HT-29 (cell line): ENCODE measurements around the gene EDAR. TPM values are rescaled to one million over a fixed set of nuclear protein-coding genes. Genes with fewer than 3 reads are reported as not detected.
A peak's percentile ranks its signal among the peaks of the same experiment; 100 is the strongest.

Source experiments
- DNase-seq: peaks from one replicate; pipeline ENCODE4 v3.0.0-alpha.2; 2015; ENCODE audit warnings: low spot score
- total RNA-seq: library from RNA; depleted of rRNA; stranded (reverse); fragments of >200 nt; shearing (Covaris generic); gene quantifications from 2 replicates; pipeline ENCODE4 v1.2.3, GENCODE V29; 2014

Gene EDAR
- total RNA-seq, 1 experiment from 2014 or later, result not detected

- no peak for DNase-seq
These were observed 16.7 kb upstream of the EDAR start for GRCh38 chr2:109005686-109006204.

DNA sequence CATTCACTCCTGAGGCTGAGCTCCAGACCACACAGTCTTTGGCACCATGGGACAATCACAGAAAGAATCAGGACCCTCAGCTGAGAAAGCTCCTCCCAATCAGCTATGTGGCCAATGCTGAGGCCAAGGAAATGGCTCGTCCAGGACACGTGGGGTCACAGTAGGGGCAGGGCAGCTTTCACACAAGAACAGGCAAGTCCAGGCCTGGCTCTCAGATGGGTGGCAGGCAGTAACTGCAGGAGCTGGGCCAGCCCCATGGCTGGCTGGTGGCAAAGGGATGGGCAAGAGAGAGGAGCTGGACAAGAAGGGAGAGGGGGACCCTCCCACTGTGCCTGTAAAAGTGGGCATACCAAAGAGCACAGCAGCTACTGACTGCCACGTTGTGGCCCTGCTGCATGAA is 12.2 kb upstream of the EDAR start:
- DNase-seq, result no peak

DNA sequence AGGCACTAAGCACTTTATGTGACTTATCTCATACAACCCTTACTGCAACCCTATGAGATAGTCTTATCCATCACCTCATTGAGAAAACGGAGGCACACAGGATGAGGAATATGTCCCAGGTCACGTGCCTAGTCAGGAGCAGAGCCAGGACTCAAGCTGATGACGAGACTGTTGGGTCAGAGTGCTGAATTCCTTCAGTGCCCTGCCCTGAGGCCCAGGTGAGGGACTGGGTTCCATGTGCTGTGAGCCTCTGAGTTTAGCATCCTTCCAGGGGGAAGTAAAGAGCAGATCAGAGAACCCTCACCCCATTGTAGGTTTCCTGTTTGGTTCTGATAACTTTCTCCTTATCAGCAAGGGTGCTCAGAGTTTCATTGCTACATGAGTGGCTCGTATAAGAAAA is 11.7 kb upstream of the EDAR start:
- no peak for DNase-seq

DNA sequence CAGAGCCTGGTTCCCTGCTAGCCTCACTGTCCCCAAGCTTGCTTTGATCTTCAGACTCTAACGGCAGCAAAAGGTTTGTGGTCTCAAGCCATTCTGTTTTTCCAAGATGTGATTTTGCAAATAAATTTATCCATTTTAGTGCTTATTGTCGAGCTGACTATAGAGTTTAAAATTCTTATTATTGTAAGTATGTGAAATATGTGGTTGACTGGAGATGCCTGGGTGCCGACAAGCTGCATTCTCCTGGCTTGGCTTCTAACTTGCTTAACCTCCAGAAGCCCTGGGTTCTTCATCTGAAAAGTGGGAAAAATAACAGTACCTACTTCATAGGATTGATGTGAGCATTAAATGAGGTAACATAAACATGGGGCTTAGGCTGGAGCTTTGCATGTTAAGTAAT is 9.9 kb upstream of the EDAR start:
- DNase-seq, result no peak

- peak; percentile 3 for DNase-seq
These were observed 5.2 kb upstream of the EDAR start for GRCh38 chr2:108994178-108994577.

- no peak for DNase-seq
These were observed 4.3 kb upstream of the EDAR start for GRCh38 chr2:108993095-108993937.

DNA sequence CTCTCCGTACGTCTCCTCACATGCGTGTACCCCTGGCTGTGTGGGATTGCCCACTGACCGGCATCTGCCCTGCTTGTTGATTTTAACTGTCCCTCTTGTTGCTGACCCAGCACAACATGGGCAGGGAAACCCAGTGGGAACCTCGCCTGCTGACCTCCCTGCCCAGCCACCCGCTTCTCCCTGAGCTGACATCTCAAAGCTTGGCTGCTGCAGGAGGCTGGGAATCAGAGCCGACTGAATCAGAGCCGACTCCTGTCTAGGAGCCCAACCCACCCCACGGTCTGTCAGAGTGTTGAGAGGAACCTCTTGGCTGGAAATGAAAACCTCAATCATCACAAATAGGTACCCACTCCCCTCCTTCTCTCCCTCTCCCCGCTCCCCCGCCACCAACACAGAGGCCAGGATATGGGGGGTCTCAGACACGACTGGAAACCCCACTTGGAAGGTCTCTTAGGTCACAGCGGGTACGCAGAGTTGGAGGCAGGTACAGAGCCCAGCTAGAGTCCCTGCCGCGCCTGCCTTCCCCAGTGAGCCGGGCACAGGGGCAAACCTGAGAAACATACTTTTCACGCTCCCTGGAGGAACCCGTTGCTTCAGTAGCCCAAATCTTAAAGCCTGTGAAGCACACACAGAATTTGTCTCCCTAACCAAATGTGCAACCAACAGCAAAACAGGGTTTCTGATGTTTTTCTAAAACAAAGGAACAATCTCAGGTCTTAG is 784 bp downstream of the EDAR start:
- no peak for DNase-seq

DNA sequence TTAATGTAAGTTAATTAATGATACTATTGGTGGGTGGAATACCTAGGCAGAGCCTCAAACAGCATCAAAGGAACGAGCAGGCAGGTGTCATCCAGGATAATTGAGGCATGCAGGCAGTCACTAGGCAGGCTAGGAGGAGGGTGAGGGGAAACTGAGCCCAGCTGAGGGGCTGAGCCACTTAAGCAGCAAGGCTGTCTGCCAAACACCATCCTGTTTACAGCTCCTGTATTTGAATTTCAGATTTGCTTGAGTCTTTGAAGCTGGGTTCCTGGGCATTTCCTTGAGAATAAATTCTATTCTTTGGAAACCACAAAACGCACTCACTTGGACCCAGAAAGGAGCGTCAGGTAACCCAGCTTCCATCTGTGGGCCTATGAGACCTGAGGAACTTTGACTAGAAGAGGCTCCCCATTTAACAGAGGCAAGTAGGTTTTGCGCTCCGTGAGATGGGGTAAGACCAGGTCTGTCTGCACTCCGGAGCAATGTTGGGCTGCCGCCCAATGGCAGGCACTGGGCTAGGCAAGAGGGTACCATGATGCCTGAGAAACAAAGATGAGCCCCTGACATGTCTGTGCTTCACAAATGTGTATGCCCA is 2.0 kb downstream of the EDAR start:
- DNase-seq, result no peak

DNA sequence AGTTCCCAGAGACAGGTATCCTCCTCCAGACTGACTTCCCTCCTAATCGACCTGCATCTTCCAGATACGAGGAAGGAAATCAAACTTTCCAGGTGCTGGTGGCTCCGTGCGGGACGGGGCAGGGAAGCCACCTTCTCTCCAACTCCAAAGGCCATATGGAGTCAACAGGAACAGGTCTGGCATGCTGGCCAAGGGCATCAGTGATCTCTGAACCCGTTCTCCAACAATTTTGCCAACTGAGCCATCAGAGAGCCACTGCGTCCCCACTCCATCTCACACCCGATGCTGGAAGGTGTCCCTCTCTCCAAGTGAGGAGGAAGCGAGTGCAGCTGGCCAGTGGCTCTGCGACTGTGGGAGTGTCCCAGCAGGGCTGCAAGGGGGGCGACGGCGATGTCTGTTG is 5.4 kb downstream of the EDAR start:
- DNase-seq, result no peak

- DNase-seq, result no peak
These were observed 6.0 kb downstream of the EDAR start for GRCh38 chr2:108983061-108983460.

GRCh38 chr2:108982259-108982679 is 6.8 kb downstream of the EDAR start:
- no peak for DNase-seq

DNA sequence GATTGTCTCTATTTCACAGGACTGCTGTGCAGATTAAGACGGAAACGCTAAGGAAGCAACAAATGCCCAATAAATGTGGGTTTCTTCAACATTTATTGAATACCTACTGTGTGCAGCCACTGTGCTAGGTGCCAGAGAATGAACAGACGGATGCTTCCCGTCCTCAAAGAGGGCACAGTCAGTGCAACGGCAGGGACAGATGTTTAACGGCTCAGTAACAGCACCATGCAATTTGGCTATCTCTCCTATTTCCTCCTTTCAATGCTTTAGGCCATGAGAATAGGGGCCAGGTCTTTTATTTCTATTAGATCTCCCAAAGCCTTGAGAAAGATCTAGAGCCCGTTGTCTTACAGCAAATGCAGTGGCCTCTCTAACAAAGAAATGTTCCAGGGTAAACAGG is 7.2 kb downstream of the EDAR start:
- DNase-seq, result no peak

DNA sequence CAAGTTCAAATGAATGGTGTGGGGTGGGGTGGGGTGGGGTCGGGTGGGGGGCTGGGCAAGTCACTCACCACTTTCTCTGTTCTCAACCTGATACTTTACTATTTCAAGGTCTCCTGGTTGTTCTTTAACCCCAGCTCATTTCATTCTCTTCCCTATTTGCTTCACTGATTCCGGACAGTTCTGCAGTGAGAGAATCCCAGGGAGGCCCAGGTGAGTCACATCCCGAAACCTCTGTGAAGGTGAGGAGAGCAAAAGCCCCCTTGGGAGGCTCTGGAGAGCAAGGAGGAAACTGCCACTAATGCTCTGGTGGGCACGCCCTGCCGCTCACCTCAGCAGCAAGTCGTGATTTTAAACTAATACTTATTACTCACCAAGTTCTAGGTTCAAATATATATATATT is 8.9 kb downstream of the EDAR start:
- no peak for DNase-seq

- DNase-seq, result no peak
These were observed 9.6 kb downstream of the EDAR start for GRCh38 chr2:108979461-108979860.

GRCh38 chr2:108978709-108979111 is 10.3 kb downstream of the EDAR start:
- DNase-seq, result no peak

GRCh38 chr2:108975613-108976435 is 13.2 kb downstream of the EDAR start:
- DNase-seq, result no peak

DNA sequence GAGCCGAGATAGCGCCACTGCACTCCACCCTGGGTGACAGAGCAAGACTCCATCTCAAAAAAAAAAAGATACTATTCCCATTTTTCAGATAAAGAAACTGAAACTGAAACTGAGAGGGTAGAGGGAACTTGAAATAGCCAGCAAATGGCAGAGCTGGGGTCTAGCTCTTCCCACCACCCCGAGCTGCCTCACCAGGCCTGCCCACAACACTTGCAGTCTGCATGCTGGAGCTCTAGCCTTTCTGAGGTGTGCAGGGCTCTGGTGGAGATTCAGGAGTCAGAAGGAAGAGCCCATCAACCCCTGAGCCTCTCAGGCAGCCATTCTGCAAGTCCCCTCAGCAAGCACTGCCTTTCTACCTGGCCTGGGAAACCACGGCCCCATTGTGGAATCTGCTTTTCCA is 14.3 kb downstream of the EDAR start:
- no peak for DNase-seq

DNA sequence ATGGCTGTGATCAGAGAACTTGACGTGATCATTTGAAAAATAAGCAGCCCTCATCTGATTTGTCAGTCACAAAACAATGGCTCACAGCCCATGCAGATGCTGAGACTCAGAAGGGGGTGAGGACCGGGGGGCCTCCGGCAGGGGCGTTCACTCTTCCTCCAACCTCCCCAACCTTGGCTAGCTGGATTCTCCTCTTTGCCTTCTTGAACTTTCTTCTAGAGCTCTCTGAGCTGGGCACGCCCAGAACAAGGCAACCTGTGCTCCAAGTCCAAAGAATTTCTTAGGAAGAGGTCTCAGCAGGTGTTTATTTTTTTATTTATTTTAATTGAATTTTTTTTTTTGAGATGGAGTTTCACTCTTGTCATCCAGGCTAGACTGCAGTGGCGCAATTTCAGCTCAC is 16.4 kb downstream of the EDAR start:
- no peak for DNase-seq

DNA sequence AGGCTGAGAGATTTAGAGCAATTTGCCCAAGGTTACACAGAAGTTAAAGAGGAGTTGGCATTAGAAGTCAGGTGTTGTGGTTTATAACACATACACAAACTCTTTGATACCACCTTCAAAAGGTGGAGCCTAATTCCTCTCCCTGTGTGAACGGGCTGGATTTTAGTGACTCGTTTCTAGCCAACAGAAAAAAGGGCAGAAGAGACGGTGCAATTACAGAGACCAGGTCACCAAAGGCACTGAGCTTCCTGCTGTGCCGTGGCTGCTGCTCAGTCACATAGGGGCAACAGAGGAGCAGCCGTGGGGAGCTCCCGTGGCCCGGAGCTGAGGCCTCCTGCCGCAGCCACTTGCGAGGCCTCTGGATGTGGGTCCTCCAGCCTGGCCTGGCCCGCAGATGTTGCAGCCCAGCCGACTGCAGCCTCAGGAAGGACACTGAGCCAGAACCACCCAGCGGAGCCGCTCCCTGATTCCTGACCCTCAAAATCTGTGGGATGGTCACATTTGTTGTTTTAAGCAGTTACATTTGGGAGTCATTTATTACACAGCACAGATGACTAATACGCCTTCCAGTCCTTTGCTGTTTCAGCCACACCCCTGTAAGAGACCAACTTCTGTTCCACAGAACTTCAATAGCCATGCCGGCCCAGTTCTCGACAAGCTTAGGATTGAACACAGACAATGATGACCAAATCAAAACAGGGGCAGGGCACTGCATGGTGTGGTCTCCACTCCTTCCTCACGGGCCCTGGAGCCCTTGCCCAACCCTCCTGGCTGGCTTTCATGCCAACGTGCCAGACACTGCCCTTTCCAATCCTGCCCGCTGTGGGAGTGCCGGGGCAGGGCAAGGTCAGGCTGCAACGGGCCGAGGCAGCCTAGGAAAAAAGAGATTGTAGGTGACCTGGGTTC is 17.1 kb downstream of the EDAR start:
- DNase-seq, result no peak

DNA sequence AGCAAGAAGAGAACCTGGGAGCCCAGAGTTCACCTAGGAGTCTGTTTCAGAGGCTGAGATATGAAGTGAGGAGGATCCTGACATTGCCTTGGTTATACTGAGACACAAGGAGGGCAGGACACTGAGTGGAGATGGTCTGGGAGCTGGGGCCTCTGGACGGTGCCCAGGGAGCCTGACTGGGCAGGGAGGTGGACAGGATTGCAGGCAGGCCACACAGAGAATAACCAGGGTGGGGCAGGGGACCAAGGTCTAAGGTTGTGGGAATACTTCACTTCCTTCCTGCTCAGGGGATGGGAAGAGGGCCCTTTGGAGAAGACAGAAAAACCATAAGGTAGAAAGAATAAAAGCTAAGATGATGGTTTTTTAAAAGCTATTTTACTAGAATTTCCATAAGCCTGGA is 18.7 kb downstream of the EDAR start:
- no peak for DNase-seq

- no peak for DNase-seq
These were observed 19.2 kb downstream of the EDAR start for GRCh38 chr2:108969856-108970255.
